GM18505 (cell line): ENCODE measurements around the gene PRKCA.
"Not testable (repeated sequence)": the region's sequence is repeated elsewhere in the genome, so short reads cannot be mapped to it uniquely, and the experiment has no call there.

Experiments
- ATAC-seq: cut with Tn5 transposase; IDR thresholded peaks from one replicate; pipeline ENCODE4 v1.9.1; 2021; ENCODE audit not compliant: unreplicated experiment
- POLR2A ChIP-seq: IDR thresholded peaks from 4 replicates; pipeline ENCODE4 v1.6.1; 2011; ENCODE audit warnings: borderline replicate concordance; ENCODE audit not compliant: insufficient read depth, insufficient read length; ENCODE audit errors: extremely low read depth

The PRKCA gene

DNA sequence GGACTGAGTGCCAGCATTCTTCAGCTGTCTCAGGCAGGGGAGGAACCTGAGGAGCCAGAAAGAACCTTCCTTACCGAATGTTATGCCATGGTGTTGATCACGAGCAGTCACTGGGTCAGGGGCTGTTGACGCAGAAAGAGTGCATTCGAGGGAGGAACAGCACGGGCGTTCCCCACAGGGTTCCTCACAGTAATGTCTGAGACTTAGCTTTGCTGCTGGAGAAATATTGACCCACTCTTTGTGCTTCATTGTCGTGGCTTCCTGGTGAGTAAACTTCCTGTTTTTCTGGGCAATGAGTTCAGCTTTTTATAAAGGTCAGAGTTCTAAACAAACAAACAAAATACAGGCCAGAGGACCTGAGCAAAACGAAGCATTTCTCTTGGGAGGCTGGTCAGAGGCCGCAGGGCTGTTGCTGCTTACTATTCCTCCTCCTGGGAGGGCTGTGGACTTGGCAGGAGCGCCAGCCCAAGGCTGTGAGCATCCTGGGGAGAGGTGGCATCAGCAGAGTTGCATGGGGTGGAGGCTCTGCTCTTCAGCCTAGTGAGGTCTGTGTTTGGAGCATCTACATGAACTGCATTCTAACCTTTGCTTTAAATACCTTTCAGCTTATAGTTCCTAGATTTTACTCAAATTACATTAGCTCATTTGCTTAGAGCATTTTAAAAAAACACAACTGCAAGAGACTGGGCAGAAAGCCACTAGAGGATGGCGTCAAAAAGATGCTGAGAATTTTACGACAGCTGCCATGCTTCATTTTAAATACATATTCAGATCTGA lies 389.4 kb downstream of the PRKCA start:
- no peak for TF ChIP-seq POLR2A
- no peak for ATAC-seq

- TF ChIP-seq POLR2A: no peak
Measured at GRCh38 chr17:66692421-66692690, 389.9 kb downstream of the PRKCA start.

GRCh38 chr17:66695098-66695497 lies 392.7 kb downstream of the PRKCA start:
- TF ChIP-seq POLR2A: no peak
- no peak for ATAC-seq

More at GRCh38 chr17:66692421-66692690, 389.9 kb downstream of the PRKCA start:
- ATAC-seq: no peak

DNA sequence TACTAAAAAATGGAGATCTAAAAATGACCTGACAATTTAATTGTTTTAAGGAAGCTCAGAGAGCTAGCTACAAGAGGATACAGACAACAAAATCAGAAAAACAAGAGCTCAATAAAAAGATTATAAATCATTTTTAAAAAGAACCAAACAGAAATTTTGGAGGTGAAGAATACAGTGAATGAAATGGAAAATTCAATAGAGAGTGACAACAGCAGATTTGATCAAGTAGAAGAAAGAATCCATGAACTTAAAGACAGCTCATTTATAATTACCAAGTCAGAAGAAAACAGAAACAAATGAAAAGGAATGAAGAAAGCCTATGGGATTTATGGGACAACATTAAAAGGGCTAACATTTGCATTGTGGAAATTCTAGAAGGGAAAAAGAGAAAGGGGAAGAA lies 395.9 kb downstream of the PRKCA start:
- TF ChIP-seq POLR2A: no peak
- ATAC-seq: no peak

GRCh38 chr17:66701462-66701861 lies 399.0 kb downstream of the PRKCA start:
- no peak for ATAC-seq

GRCh38 chr17:66702106-66702936 lies 399.9 kb downstream of the PRKCA start:
- no peak for TF ChIP-seq POLR2A

More at GRCh38 chr17:66701462-66701861, 399.0 kb downstream of the PRKCA start:
- no peak for TF ChIP-seq POLR2A

GRCh38 chr17:66704858-66705520 lies 402.6 kb downstream of the PRKCA start:
- ATAC-seq: no peak
- TF ChIP-seq POLR2A: no peak

More at GRCh38 chr17:66702106-66702936, 399.9 kb downstream of the PRKCA start:
- ATAC-seq: no peak

- no peak for TF ChIP-seq POLR2A
- no peak for ATAC-seq
Measured at GRCh38 chr17:66706851-66707450, 404.5 kb downstream of the PRKCA start.

GRCh38 chr17:66711401-66711800 lies 409.0 kb downstream of the PRKCA start:
- TF ChIP-seq POLR2A: no peak
- no peak for ATAC-seq

GRCh38 chr17:66711881-66712321 lies 409.5 kb downstream of the PRKCA start:
- ATAC-seq: no peak
- TF ChIP-seq POLR2A: no peak

- no peak for TF ChIP-seq POLR2A
- ATAC-seq: no peak
Measured at GRCh38 chr17:66712453-66712852, 410.0 kb downstream of the PRKCA start.

DNA sequence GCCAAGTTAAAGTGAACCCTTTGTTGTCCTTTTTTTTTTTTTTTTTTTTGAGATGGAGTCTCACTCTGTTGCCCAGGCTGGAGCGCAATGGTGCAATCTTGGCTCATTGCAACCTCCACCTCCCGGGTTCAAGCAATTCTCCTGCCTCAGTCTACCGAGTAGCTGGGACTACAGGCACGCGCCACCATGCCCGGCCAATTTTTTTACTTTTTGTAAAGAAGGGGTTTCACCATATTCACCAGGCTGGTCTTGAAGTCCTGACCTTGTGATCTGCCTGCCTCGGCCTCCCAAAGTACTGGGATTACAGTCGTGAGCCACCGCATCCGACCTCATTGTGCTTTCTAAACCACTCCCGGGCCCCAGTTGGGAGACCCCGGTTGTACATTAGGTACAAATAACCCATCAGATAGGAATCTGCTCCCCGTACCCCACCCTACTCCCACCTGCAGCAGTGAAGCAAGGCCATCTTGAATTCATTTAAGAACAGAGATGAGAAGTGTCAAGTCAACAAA lies 410.7 kb downstream of the PRKCA start:
- ATAC-seq: not testable (repeated sequence)

GRCh38 chr17:66713533-66714042 lies 411.2 kb downstream of the PRKCA start:
- peak; percentile 73 for ATAC-seq
- peak; percentile 14 for TF ChIP-seq POLR2A
